Progenitor cell of endocrine pancreas (in vitro differentiated cells): ENCODE measurements around the gene CSNK1G2. TPM values are rescaled to one million over a fixed set of nuclear protein-coding genes. Genes with fewer than 3 reads are reported as not detected.

Experiments
- DNase-seq: peaks from one replicate; pipeline ENCODE4 v3.0.0; 2021; ENCODE audit warnings: low spot score; ENCODE audit not compliant: unreplicated experiment
- H3K27ac Mint-ChIP-seq: 2 replicates; pipeline ENCODE4 v1.8.0; 2021; ENCODE audit warnings: mild to moderate bottlenecking, moderate library complexity, mixed read lengths
- H3K27me3 Mint-ChIP-seq: 2 replicates; pipeline ENCODE4 v1.8.0; 2021; ENCODE audit warnings: mixed read lengths
- H3K36me3 Mint-ChIP-seq: 2 replicates; pipeline ENCODE4 v1.8.0; 2022; ENCODE audit warnings: mixed read lengths; ENCODE audit not compliant: insufficient read depth
- H3K4me1 Mint-ChIP-seq: 2 replicates; pipeline ENCODE4 v1.8.0; 2021; ENCODE audit warnings: low read depth, mixed read lengths
- H3K4me3 Mint-ChIP-seq: 2 replicates; pipeline ENCODE4 v1.8.0; 2021; ENCODE audit warnings: low read depth, mild to moderate bottlenecking, moderate library complexity, mixed read lengths
- H3K9me3 Mint-ChIP-seq: 2 replicates; pipeline ENCODE4 v1.8.0; 2021; ENCODE audit warnings: low read depth, mixed read lengths
- total RNA-seq: library from RNA; stranded (reverse); gene quantifications from 2 replicates; pipeline ENCODE4 v1.2.1, GENCODE V29; 2021
- TF ChIP-seq, protein P1 (sequence below): fragments of 200-600 bp; sonication (generic); IDR thresholded peaks from one replicate; pipeline ENCODE4 v1.5.0; 2021; ENCODE audit warnings: antibody characterized with exemption, mild to moderate bottlenecking; ENCODE audit not compliant: unreplicated experiment

CSNK1G2 gene
- total RNA-seq, 1 donor from 2014 or later, result 103 TPM

DNA sequence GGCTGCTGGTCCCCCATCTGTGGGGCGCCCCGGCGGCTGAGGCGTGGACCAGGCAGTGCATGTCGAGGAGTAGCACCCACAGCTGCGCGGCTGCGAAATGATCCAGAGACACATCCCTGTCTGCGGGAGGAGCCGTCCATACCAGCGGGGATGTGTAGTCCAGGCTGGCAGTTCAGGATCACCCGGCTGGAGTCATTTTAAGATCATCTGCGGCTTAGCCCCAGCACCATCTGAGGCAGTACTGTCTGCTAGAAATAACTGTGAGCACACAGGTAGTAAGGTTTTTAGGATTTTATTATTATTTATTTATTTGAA lies 32.7 kb upstream of the CSNK1G2 start:
- peaks cover 8% of the 10 kb centered on the region for H3K4me1 Mint-ChIP-seq
- H3K4me3 Mint-ChIP-seq, result peak overlapping the region; percentile 7
- no peak for DNase-seq
- peaks cover 7% of the 10 kb centered on the region for H3K36me3 Mint-ChIP-seq
- no peaks in the 10 kb centered on the region for H3K9me3 Mint-ChIP-seq
- H3K27me3 Mint-ChIP-seq, result no peaks in the 10 kb centered on the region
- H3K27ac Mint-ChIP-seq, result no peak overlapping the region
- TF ChIP-seq, protein P1, sequence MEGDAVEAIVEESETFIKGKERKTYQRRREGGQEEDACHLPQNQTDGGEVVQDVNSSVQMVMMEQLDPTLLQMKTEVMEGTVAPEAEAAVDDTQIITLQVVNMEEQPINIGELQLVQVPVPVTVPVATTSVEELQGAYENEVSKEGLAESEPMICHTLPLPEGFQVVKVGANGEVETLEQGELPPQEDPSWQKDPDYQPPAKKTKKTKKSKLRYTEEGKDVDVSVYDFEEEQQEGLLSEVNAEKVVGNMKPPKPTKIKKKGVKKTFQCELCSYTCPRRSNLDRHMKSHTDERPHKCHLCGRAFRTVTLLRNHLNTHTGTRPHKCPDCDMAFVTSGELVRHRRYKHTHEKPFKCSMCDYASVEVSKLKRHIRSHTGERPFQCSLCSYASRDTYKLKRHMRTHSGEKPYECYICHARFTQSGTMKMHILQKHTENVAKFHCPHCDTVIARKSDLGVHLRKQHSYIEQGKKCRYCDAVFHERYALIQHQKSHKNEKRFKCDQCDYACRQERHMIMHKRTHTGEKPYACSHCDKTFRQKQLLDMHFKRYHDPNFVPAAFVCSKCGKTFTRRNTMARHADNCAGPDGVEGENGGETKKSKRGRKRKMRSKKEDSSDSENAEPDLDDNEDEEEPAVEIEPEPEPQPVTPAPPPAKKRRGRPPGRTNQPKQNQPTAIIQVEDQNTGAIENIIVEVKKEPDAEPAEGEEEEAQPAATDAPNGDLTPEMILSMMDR, result no peak

DNA sequence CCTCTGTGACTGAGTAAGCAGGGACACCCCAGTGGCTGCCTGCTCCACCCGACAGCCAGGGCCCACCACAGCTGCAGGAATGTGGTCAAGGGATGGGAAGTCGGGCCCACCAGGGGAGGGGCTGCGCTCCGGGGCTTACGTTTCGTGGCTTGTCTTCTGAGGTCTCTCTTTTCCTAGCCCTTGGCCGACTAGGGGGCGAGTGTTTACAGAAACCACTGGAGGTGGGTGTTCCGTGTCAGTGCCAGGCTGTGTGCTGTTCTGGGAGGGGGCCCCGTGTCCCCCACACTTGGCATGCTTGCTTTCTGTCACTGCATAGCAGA lies 31.3 kb upstream of the CSNK1G2 start:
- Mint-ChIP-seq H3K27ac (no peak overlapping the region), H3K4me3 (no peak overlapping the region), H3K36me3 (peaks cover 7% of the 10 kb centered on the region), H3K27me3 (no peaks in the 10 kb centered on the region), H3K9me3 (no peaks in the 10 kb centered on the region), H3K4me1 (no peaks in the 10 kb centered on the region)
- TF ChIP-seq, protein P1, result no peak
- DNase-seq, result no peak

DNA sequence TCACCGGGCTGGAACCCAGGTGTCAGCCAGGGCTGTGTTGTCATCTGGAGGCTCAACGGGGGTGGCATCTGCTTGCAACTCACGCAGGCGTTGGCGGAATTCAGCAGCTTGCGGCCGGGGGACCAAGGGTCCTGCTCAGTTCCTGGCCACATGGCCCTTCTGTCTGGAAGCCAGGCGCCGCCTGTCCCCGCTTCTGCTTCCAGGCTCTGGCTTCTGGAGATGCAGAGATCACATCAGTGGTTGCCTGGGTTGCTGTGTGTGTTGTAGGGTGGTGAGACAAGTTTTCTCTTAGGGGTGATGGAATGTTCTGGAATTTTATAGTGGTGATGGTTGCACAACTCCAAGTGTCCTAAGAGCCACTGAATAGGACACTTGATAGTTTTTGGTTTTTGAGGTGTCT lies 30.8 kb upstream of the CSNK1G2 start:
- Mint-ChIP-seq H3K27me3 (no peaks in the 10 kb centered on the region), H3K4me3 (no peak overlapping the region), H3K36me3 (peaks cover 7% of the 10 kb centered on the region), H3K4me1 (no peaks in the 10 kb centered on the region), H3K27ac (peak overlapping the region; percentile 92), H3K9me3 (no peaks in the 10 kb centered on the region)
- TF ChIP-seq, protein P1, result no peak
- DNase-seq, result no peak

DNA sequence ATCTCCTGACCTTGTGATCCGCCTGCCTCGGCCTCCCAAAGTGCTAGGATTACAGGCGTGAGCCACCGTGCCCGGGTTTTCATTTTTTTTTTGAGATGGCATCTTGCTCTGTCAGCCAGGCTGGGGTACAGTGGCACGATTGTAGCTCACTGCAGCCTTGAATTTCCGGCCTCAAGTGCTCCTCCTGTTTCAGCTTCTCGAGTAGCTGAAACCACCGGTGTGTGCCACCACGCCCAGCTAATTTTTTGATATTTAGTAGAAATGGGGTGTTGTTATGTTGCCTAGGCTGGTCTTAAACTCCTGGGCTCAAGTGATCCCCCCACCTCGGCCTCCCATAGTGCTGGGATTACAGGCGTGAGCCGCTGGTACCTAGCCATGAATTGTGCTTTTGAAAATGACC lies 29.9 kb upstream of the CSNK1G2 start:
- Mint-ChIP-seq H3K4me3 (no peak overlapping the region), H3K27ac (no peak overlapping the region), H3K36me3 (peaks cover 7% of the 10 kb centered on the region), H3K27me3 (no peaks in the 10 kb centered on the region), H3K9me3 (no peaks in the 10 kb centered on the region), H3K4me1 (no peaks in the 10 kb centered on the region)
- TF ChIP-seq, protein P1, result no peak
- DNase-seq, result no peak

DNA sequence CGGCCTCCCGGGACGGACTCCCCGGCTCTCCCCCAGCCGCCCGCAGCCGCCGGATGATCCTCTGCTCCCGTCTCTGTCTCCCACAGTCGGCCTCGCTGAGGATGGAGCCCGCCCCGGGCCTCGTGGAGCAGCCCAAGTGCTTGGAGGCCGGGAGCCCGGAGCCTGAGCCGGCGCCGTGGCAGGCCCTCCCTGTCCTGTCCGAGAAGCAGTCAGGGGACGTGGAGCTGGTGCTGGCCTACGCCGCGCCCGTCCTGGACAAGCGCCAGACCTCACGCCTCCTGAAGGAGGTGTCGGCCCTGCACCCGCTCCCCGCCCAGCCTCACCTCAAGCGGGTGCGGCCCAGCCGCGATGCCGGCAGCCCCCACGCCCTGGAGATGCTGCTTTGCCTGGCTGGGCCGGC lies 29.0 kb upstream of the CSNK1G2 start:
- DNase-seq, result no peak
- no peak overlapping the region for H3K27ac Mint-ChIP-seq
- H3K9me3 Mint-ChIP-seq, result no peaks in the 10 kb centered on the region
- H3K4me3 Mint-ChIP-seq, result no peak overlapping the region
- TF ChIP-seq, protein P1, result no peak
- H3K36me3 Mint-ChIP-seq, result peaks cover 7% of the 10 kb centered on the region
- H3K4me1 Mint-ChIP-seq, result no peaks in the 10 kb centered on the region
- no peaks in the 10 kb centered on the region for H3K27me3 Mint-ChIP-seq
